IgD-negative memory B cell (primary cell): Measurements from ENCODE around the gene RAX2. TPM values are rescaled to one million over a fixed set of nuclear protein-coding genes. Genes with fewer than 3 reads are reported as not detected.
A peak's percentile ranks its signal among the peaks of the same experiment; 100 is the strongest.

Source experiments
- H3K27ac Mint-ChIP-seq, 3 donors: one replicate each; pipeline ENCODE4 v1.8.0; 2020 to 2022; ENCODE audit warnings: mild to moderate bottlenecking in 3 of 3, mixed read lengths in 3 of 3, moderate library complexity in 1 of 3
- H3K27me3 Mint-ChIP-seq: one replicate; pipeline ENCODE4 v1.8.0; 2021; ENCODE audit warnings: mixed read lengths
- H3K36me3 Mint-ChIP-seq: one replicate; pipeline ENCODE4 v1.8.0; 2020; ENCODE audit warnings: mild to moderate bottlenecking, mixed read lengths
- H3K4me1 Mint-ChIP-seq, 3 donors: one replicate each; pipeline ENCODE4 v1.8.0; 2020 to 2022; ENCODE audit warnings: mixed read lengths in 3 of 3, mild to moderate bottlenecking in 1 of 3
- H3K4me3 Mint-ChIP-seq, 4 donors: one replicate each; pipeline ENCODE4 v1.8.0; 2020 to 2022; ENCODE audit warnings: mild to moderate bottlenecking in 4 of 4, mixed read lengths in 4 of 4, moderate library complexity in 3 of 4
- H3K9me3 Mint-ChIP-seq, 3 donors: one replicate each; pipeline ENCODE4 v1.8.0; 2020 to 2021; ENCODE audit warnings: mixed read lengths in 3 of 3, mild to moderate bottlenecking in 1 of 3
- polyA plus RNA-seq: library from polyadenylated mRNA; unstranded; fragments of 300-500 nt; fragmentation: Illumina TruSeq; gene quantifications from one replicate; pipeline ENCODE4 v1.2.3, GENCODE V29; 2021

Gene RAX2
- polyA plus RNA-seq, 1 donor from 2014 or later = not detected

DNA sequence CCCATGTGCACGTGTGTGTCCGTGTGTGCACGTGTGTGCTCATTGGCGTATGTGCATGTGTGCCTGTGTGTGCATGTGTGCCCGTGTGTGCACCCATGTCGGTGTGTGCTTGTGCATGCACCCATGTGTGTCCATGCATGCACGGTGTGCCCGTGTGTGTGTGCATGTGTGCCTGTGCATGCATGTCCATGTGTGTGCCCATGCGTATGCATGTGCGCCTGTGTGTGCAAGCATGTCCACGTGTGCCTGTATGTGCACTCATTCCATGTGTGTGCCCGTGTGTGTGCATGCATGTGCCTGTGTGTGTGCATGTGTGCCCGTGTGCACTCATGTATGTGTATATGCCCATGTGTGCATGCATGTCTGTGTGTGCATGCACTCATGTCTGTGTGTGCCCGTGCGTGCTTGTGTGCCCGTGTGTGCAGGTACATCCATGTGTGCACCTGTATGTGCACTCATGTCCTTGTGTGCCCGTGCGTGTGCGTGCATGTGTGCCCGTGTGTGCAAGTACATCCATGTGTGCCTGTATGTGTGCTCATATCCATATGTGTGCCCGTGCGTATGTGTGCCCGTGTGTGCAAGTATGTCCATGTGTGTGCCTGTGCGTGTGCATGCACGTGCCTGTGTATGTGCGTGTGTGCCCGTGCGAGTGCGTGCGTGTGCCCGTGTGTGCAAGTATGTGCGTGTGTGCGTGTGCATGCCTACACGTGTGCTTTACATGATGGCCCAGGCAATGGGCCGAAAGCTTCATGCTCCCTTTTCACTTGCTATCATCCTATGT, 35.7 kb upstream of the RAX2 start:
- Mint-ChIP-seq H3K27ac (peak overlapping the region in 1 of 3 donors; percentile 6), H3K9me3 (no peaks in the 10 kb centered on the region), H3K27me3 (peaks cover 11% of the 10 kb centered on the region), H3K4me3 (peak overlapping the region in 1 of 4 donors; percentile 43), H3K36me3 (no peaks in the 10 kb centered on the region), H3K4me1 (peaks cover 6 to 37% (median 27%) of the 10 kb centered on the region in 3 donors)

GRCh38 chr19:3807131-3807480, 35.1 kb upstream of the RAX2 start:
- Mint-ChIP-seq H3K9me3 (no peaks in the 10 kb centered on the region), H3K27ac (no peak overlapping the region), H3K4me1 (peaks cover under 1 to 31% (median 24%) of the 10 kb centered on the region in 3 donors), H3K4me3 (no peak overlapping the region), H3K36me3 (no peaks in the 10 kb centered on the region), H3K27me3 (peaks cover 16% of the 10 kb centered on the region)

DNA sequence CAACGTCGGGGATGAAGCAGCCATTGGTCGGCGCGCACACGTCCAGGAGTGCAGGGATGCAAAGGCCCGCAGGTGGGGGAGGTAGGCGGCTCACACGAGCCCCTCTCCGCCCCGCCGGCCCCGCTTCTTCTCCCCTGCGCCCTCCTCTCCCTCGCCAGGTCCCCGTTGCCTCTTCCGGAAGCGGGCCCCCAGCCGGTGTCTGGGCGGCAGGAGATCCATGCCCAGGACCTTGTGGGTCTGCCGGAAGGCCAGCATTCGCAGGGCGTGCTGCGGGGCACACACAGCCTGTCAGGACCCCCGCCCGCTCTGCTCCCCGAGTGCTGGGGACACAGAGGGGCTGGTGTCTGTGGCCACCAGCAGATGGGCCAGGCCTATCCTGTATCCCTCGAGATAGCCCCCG, 33.8 kb upstream of the RAX2 start:
- peaks cover 0 to 31% (median 25%) of the 10 kb centered on the region in 3 donors for H3K4me1 Mint-ChIP-seq
- no peaks in the 10 kb centered on the region for H3K9me3 Mint-ChIP-seq
- no peak overlapping the region for H3K27ac Mint-ChIP-seq
- H3K27me3 Mint-ChIP-seq = peaks cover 24% of the 10 kb centered on the region
- H3K36me3 Mint-ChIP-seq = no peaks in the 10 kb centered on the region
- no peak overlapping the region for H3K4me3 Mint-ChIP-seq

GRCh38 chr19:3804429-3804828, 32.4 kb upstream of the RAX2 start:
- H3K36me3 Mint-ChIP-seq = no peaks in the 10 kb centered on the region
- H3K4me1 Mint-ChIP-seq = peaks cover 4 to 25% (median 18%) of the 10 kb centered on the region in 3 donors
- H3K27ac Mint-ChIP-seq = peak overlapping the region in 1 of 3 donors; percentile 45
- H3K4me3 Mint-ChIP-seq = no peak overlapping the region
- peaks cover 24% of the 10 kb centered on the region for H3K27me3 Mint-ChIP-seq
- no peaks in the 10 kb centered on the region for H3K9me3 Mint-ChIP-seq

DNA sequence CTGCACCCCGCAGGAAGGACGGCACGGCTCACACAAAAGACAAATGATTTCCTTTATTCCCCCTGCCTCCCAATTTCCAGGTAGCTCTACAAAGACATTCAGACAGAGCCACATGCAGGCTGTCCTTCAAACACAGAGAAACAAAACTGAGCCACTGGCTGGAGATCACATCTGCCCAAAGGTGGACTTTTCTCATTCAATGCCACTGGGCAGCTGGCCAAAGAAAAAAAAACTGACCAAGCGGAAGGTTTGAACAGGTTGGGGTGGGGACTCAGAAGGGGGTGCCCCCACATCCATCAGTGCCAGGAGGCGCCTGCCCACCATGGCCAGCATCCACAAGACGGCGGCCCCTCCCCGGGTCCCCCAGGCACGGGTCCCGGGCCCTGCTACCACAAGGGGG, 32.0 kb upstream of the RAX2 start:
- Mint-ChIP-seq H3K4me3 (no peak overlapping the region), H3K9me3 (no peaks in the 10 kb centered on the region), H3K4me1 (peaks cover 4 to 23% (median 18%) of the 10 kb centered on the region in 3 donors), H3K36me3 (no peaks in the 10 kb centered on the region), H3K27ac (peak overlapping the region in 1 of 3 donors; percentile 78), H3K27me3 (peaks cover 27% of the 10 kb centered on the region)

DNA sequence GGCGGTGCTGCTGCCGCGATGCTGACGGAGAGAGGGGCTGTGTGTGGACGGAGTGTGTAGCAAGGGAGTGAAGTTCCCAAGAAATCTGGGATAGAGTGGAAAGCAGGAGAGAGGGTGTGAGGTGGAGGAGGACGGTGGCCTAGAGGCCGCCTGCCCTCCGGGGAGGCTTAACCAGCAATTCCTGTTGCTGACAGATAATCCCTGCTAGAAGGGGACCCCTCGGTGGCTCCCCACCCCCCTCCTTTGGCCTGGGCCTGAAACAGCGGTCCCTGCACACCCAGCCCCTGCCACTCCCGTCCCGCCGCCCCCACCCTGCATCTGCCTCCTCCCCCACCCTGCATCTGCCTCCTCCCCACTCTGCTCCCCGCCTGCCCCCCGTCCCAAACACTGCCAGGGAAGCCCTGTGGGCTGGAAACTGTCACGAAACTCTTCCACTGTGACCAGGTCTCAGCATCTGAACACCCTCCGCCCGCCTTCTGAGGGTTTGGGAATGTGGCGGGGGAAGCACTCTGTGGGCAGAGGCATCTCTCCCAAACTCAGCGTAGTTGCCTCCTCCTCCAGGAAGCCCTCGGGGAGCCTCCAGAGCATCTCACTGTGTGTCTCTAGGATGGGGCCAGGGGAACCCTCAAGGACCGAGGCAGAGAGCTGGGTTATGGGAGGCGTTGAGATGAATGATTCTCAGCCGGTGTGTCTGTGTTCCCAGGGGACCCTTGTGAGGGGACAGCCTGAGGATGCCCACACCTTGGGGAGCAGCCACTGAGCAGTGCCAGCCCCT, 31.3 kb upstream of the RAX2 start:
- H3K36me3 Mint-ChIP-seq = no peaks in the 10 kb centered on the region
- peaks cover 4 to 20% (median 16%) of the 10 kb centered on the region in 3 donors for H3K4me1 Mint-ChIP-seq
- no peaks in the 10 kb centered on the region for H3K9me3 Mint-ChIP-seq
- peaks cover 27% of the 10 kb centered on the region for H3K27me3 Mint-ChIP-seq
- H3K4me3 Mint-ChIP-seq = peak overlapping the region in 1 of 4 donors; percentile 31
- H3K27ac Mint-ChIP-seq = no peak overlapping the region

DNA sequence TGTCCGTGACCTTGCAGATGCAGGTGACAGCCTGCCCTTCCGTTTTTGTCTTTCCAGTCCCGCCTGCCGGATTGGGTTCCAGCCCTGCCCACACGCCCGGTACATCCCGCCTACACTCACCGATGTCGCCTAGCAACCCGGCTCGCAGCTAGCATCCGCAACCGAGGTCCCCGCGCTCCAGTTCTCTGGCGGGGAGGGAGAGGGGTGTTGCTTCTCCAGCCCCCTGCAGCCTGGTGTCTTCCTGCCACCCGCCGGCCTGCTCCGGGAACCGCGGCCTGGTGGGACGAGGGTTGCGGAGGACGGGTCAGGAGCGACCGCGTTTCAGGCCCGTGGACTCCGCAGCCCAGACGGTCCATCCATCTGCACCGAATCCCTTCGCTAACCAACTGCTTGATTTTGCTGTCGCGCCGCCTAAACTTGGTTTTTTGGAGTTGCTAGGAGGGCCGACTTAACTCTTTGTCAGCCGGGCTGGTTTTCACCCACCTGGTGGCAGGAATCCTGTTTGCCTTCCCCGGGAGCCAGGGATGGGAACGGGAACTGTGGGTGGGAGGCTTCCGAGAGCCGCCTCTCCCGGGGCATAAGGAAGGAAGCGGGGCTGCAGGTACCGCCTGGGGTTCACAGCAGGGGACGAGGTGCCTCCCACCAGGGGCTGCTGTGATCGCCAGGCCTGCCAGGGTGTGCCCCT, 29.5 kb upstream of the RAX2 start:
- Mint-ChIP-seq H3K27me3 (peaks cover 30% of the 10 kb centered on the region), H3K4me1 (peaks cover 8 to 9% (median 9%) of the 10 kb centered on the region in 3 donors), H3K9me3 (peaks cover 0 to 4% (median 3%) of the 10 kb centered on the region in 3 donors), H3K36me3 (no peaks in the 10 kb centered on the region), H3K4me3 (peak overlapping the region in 2 of 4 donors; percentile 83 to 90), H3K27ac (no peak overlapping the region)

DNA sequence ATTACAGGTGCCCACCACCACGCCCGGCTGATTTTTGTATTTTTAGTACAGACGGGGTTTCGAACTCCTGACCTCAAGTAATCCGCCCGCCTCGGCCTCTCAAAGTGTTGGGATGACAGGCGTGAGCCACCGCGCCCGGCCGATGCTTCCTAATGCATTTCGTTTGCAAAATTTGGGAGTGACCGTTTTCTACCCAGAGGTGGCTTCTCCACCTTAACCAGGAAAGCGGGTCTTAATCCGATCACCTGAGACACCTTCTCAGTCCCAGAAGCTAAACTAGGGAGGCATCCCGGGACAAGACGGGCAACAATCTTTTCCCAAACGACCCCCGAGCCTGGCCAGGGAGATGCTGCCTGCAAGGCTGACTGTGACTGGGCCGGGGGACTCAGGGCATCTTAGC, 29.0 kb upstream of the RAX2 start:
- Mint-ChIP-seq H3K4me3 (peak overlapping the region in 2 of 4 donors; percentile 83 to 90), H3K27ac (no peak overlapping the region), H3K4me1 (peaks cover 8 to 9% (median 9%) of the 10 kb centered on the region in 3 donors)

DNA sequence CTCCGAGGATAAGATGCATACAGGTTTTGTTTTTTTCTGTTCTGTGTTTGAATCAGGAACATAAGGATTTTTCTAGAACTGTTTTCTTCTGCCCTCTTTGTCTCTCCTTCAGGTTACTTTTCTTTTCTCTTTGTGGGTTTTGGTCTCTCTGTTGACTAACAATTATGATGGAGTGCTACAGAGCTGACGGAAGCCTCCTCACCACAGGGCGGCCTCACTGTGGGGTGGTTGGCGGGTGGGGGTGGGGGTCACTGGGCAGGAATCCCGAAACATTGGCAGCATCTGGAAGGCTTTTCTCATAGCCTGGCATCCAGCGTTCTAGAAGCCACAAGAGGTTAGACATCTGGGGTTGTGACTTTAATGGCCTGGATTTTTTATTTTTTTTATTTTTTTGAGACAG, 26.1 kb upstream of the RAX2 start:
- Mint-ChIP-seq H3K9me3 (peaks cover 0 to 7% (median 5%) of the 10 kb centered on the region in 3 donors), H3K27ac (peak overlapping the region in 1 of 3 donors; percentile 31), H3K4me1 (peaks cover 7 to 9% (median 8%) of the 10 kb centered on the region in 3 donors), H3K4me3 (peak overlapping the region in 1 of 4 donors; percentile 66), H3K36me3 (no peaks in the 10 kb centered on the region), H3K27me3 (peaks cover 28% of the 10 kb centered on the region)

More for the DNA sequence above, 29.0 kb upstream of the RAX2 start:
- Mint-ChIP-seq H3K36me3 (no peaks in the 10 kb centered on the region), H3K9me3 (peaks cover 0 to 7% (median 5%) of the 10 kb centered on the region in 3 donors), H3K27me3 (peaks cover 30% of the 10 kb centered on the region)

DNA sequence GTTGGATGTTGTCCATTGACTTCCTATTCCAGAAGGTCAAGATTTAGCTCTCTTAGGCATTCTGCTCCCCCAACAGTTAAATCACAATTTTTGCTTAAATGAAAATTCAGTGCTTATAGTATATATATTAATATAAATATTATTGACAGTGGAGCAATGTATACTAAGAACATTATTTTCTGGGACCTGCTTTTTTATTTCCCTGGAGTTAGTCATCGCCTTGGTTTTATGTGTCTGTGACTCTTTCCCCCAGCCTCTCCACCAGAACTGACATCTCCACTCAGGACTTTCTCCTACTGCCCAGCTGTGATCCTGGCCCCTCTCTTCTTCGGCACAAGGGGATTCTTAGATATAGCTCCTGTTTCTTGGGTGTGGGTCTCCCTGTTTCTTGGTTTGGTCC, 24.3 kb upstream of the RAX2 start:
- H3K27me3 Mint-ChIP-seq = peaks cover 16% of the 10 kb centered on the region
- peaks cover 3 to 9% (median 5%) of the 10 kb centered on the region in 3 donors for H3K4me1 Mint-ChIP-seq
- peaks cover 0 to 7% (median 5%) of the 10 kb centered on the region in 3 donors for H3K9me3 Mint-ChIP-seq
- no peak overlapping the region for H3K27ac Mint-ChIP-seq
- H3K4me3 Mint-ChIP-seq = no peak overlapping the region
- H3K36me3 Mint-ChIP-seq = no peaks in the 10 kb centered on the region

GRCh38 chr19:3793799-3794198, 21.8 kb upstream of the RAX2 start:
- Mint-ChIP-seq H3K4me3 (no peak overlapping the region), H3K27me3 (peaks cover 11% of the 10 kb centered on the region), H3K36me3 (no peaks in the 10 kb centered on the region), H3K27ac (no peak overlapping the region), H3K4me1 (peaks cover 5 to 10% (median 6%) of the 10 kb centered on the region in 3 donors), H3K9me3 (peaks cover 2 to 7% (median 5%) of the 10 kb centered on the region in 3 donors)

GRCh38 chr19:3792114-3792513, 20.1 kb upstream of the RAX2 start:
- Mint-ChIP-seq H3K4me3 (no peak overlapping the region), H3K27me3 (peaks cover 9% of the 10 kb centered on the region), H3K27ac (no peak overlapping the region), H3K9me3 (peaks cover 2 to 7% (median 5%) of the 10 kb centered on the region in 3 donors), H3K4me1 (peaks cover 5% of the 10 kb centered on the region in 3 donors), H3K36me3 (no peaks in the 10 kb centered on the region)

DNA sequence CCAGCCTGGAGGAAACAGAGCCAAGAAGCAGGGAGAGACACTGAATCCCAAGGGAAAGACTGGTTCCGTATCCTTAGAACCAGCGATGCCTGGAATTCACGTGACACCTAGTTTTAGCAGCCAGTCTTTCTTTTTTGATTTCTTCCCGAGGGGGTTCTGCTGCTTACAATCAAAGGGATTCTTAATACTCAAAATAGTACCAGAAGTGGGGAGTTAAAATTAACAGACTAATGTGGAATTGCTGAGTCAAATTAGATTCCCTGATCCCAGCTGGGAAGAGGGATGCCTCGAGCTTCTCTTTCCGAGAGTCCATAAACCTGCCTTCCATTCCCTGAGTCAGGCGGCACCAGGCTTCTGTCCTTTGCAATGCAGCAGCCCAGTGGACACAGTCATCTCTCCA, 18.9 kb upstream of the RAX2 start:
- Mint-ChIP-seq H3K36me3 (no peaks in the 10 kb centered on the region), H3K27me3 (peaks cover 12% of the 10 kb centered on the region), H3K4me1 (peaks cover 5 to 7% (median 5%) of the 10 kb centered on the region in 3 donors), H3K27ac (no peak overlapping the region), H3K9me3 (peaks cover 0 to 2% (median 0%) of the 10 kb centered on the region in 3 donors), H3K4me3 (no peak overlapping the region)

DNA sequence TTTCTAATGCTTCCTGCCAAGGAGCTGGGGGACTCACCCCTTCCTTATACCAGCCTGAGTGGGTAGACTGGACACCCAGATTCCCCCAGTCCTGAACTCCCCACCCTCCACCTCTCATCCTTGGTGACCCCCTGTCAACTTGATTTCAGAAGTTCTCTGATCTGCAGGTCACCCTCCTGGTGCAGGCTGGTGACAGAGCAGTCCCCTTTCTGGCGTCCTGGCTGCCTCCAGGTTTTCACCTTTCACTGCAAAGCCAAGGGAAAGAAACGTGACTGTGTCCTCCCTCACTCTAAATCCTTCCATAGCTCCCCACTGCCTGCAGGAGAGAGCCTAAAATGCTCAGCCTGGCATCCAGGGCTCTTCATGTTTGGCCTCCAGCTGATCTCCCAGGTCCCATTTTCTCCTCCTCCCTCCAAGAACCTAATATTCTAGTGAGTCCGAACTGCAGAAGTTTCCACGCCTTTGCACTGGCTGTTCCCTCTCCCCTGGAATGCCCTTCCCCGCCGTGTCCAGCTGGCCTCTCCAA, 18.2 kb upstream of the RAX2 start:
- Mint-ChIP-seq H3K36me3 (no peaks in the 10 kb centered on the region), H3K27ac (peak overlapping the region in 1 of 3 donors; percentile 46), H3K4me1 (peaks cover 5 to 9% (median 5%) of the 10 kb centered on the region in 3 donors), H3K4me3 (no peak overlapping the region), H3K9me3 (peaks cover 0 to 2% (median 0%) of the 10 kb centered on the region in 3 donors), H3K27me3 (peaks cover 15% of the 10 kb centered on the region)
